ENCODE results near the gene RAB8B. TPM values are rescaled to one million over a fixed set of nuclear protein-coding genes. Genes with fewer than 3 reads are reported as not detected.

Gene RAB8B
- total RNA-seq, 4 donors from 2014 or later = 26.1 to 48.1 (median 33.0) TPM

DNA sequence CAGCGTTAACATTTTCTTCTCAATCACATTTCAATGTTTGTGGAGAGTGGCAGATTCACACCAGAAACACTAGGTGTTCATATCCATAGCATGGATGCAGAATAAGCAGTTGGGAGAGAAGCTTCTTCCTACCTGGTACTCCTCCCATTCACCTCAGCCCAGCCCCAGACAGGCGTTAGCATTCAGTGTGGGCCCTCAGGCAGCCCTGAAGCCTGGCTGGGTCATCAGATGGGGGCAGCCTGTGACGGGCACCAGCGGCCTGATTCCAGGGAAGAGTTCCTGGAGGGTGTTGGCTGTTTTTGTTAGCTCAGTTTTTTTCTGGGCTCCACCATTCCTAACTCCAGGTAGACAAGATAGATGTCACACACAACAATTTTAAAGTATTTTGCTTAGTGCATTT, 119.1 kb downstream of the RAB8B start:
- H3K4me1 ChIP-seq = no peaks in the 10 kb centered on the region
- ATAC-seq = no peak
- peaks cover 0 to 38% of the 10 kb centered on the region in 2 donors for H3K36me3 ChIP-seq
- H3K27me3 ChIP-seq = no peaks in the 10 kb centered on the region
- TF ChIP-seq EP300 (IDR thresholded peaks at IDR 0.05) (no peak), POLR2AphosphoS5 (IDR thresholded peaks at IDR 0.05) (no peak), POLR2A (IDR thresholded peaks at IDR 0.05) (no peak), CTCF (IDR thresholded peaks at IDR 0.05) (no peak)
- no peak overlapping the region for H3K27ac ChIP-seq
- 83 to 91% methylated on average over 1 of the region's 4 CpGs for WGBS, 2 donors (ENCODE audit: low coverage in 1 of 2)
- H3K4me3 ChIP-seq = no peak overlapping the region
- no peaks in the 10 kb centered on the region for H3K9me3 ChIP-seq

DNA sequence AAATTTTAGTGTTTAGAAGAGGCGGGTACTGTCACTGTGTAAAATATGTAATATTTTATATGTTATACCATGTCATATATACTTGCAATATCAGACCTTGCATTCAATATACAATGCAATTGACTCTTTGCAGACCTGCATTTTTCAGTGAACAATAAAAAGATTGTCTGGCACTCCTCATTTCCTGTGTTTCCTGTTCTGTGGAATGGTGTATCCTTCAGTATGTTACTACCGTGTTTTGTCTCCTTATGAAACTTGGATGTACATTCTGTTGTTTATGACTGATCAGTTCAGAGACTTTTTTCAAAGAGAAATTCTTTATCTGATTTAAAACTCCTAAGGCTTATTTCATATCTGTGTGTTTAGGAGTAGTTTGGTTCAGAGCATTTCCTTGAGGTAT, 119.5 kb downstream of the RAB8B start:
- H3K36me3 ChIP-seq = peaks cover 0 to 34% of the 10 kb centered on the region in 2 donors
- no peak for ATAC-seq
- TF ChIP-seq POLR2A (IDR thresholded peaks at IDR 0.05) (no peak), CTCF (IDR thresholded peaks at IDR 0.05) (no peak), POLR2AphosphoS5 (IDR thresholded peaks at IDR 0.05) (no peak), EP300 (IDR thresholded peaks at IDR 0.05) (no peak)
- H3K4me3 ChIP-seq = no peak overlapping the region
- 89% methylated on average over 2 of the region's 2 CpGs for WGBS, 2 donors (ENCODE audit: low coverage in 1 of 2)
- no peak overlapping the region for H3K27ac ChIP-seq
- no peaks in the 10 kb centered on the region for H3K27me3 ChIP-seq
- H3K4me1 ChIP-seq = no peaks in the 10 kb centered on the region
- H3K9me3 ChIP-seq = no peaks in the 10 kb centered on the region

GRCh38 chr15:63310646-63311045, 121.2 kb downstream of the RAB8B start:
- no peak overlapping the region for H3K27ac ChIP-seq
- no peak for ATAC-seq
- TF ChIP-seq POLR2A (IDR thresholded peaks at IDR 0.05) (no peak), POLR2AphosphoS5 (IDR thresholded peaks at IDR 0.05) (no peak), CTCF (IDR thresholded peaks at IDR 0.05) (no peak), EP300 (IDR thresholded peaks at IDR 0.05) (no peak)
- no peaks in the 10 kb centered on the region for H3K27me3 ChIP-seq
- no peaks in the 10 kb centered on the region for H3K9me3 ChIP-seq
- no peak overlapping the region for H3K4me3 ChIP-seq
- WGBS, 2 donors (ENCODE audit: low coverage in 1 of 2) = 91 to 100% methylated on average over 3 of the region's 3 CpGs
- H3K36me3 ChIP-seq = peaks cover 0 to 18% of the 10 kb centered on the region in 2 donors
- H3K4me1 ChIP-seq = no peaks in the 10 kb centered on the region

GRCh38 chr15:63312286-63312685, 122.9 kb downstream of the RAB8B start:
- TF ChIP-seq POLR2A (IDR thresholded peaks at IDR 0.05) = no peak
- TF ChIP-seq POLR2AphosphoS5 (IDR thresholded peaks at IDR 0.05) = no peak
- no peak for TF ChIP-seq EP300 (IDR thresholded peaks at IDR 0.05)
- TF ChIP-seq CTCF (IDR thresholded peaks at IDR 0.05) = no peak
- Histone ChIP-seq H3K27me3 (no peaks in the 10 kb centered on the region), H3K9me3 (no peaks in the 10 kb centered on the region), H3K27ac (no peak overlapping the region), H3K4me1 (no peaks in the 10 kb centered on the region), H3K4me3 (no peak overlapping the region), H3K36me3 (peaks cover 0 to 1% of the 10 kb centered on the region in 2 donors)
- ATAC-seq = no peak
- WGBS, 2 donors (ENCODE audit: low coverage in 1 of 2) = 91% methylated on average over 1 of the region's 1 CpG

DNA sequence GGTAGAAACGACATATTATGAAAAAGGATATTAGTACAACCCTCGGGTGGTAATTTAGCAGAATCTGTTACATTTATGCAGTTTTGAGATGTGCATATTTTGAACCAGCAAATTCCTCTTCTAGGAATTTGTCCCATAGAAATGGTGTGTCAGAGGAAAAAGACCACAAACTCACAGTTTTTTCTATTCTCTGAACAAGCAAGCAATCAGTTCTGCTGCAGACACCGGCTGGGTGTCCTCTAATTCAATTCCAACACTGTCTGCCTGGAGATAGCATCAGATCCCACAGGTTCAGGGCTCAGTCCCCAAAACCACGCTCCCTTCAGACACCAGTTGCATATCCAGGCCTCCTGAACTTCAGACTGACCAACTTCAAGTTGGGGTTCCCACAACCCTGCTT, 124.4 kb downstream of the RAB8B start:
- Histone ChIP-seq H3K4me1 (no peaks in the 10 kb centered on the region), H3K27me3 (no peaks in the 10 kb centered on the region), H3K27ac (no peak overlapping the region), H3K36me3 (no peaks in the 10 kb centered on the region), H3K9me3 (no peaks in the 10 kb centered on the region), H3K4me3 (no peak overlapping the region)
- ATAC-seq = no peak
- 87 to 88% methylated on average over 4 of the region's 4 CpGs for WGBS, 2 donors (ENCODE audit: low coverage in 1 of 2)
- no peak for TF ChIP-seq EP300 (IDR thresholded peaks at IDR 0.05)
- no peak for TF ChIP-seq POLR2A (IDR thresholded peaks at IDR 0.05)
- TF ChIP-seq POLR2AphosphoS5 (IDR thresholded peaks at IDR 0.05) = no peak
- TF ChIP-seq CTCF (IDR thresholded peaks at IDR 0.05) = no peak
